WTC11 (cell line): ENCODE measurements around the gene LIMS2.

Experiments
- CBFB ChIP-seq: sonication (generic); formaldehyde crosslinking; IDR thresholded peaks from 2 replicates; pipeline ENCODE4 v1.8.1; 2022; ENCODE audit warnings: mild to moderate bottlenecking, low read depth, missing genetic modification reagents
- JUN ChIP-seq: sonication (generic); formaldehyde crosslinking; IDR thresholded peaks from 2 replicates; pipeline ENCODE4 v1.8.0; 2023; ENCODE audit warnings: mild to moderate bottlenecking, missing genetic modification reagents
- NFATC4 ChIP-seq: fragments of 250-450 bp; sonication (Bioruptor Pico); IDR thresholded peaks from 2 replicates; pipeline ENCODE4 v1.9.0; 2021; ENCODE audit warnings: mild to moderate bottlenecking
- NFYB ChIP-seq: sonication (generic); formaldehyde crosslinking; conservative IDR thresholded peaks from 2 replicates; pipeline ENCODE4 v1.8.0; 2022; ENCODE audit warnings: low read depth, missing genetic modification reagents
- SP1 ChIP-seq: sonication (generic); formaldehyde crosslinking; conservative IDR thresholded peaks from 2 replicates; pipeline ENCODE4 v1.8.1; 2022; ENCODE audit warnings: missing genetic modification reagents
- TF ChIP-seq, protein P1 (sequence below): fragments of 200-600 bp; IDR thresholded peaks from 2 replicates; pipeline ENCODE4 v1.8.0; 2022; ENCODE audit warnings: antibody characterized with exemption
- TF ChIP-seq, protein P2 (sequence below): sonication (generic); formaldehyde crosslinking; IDR thresholded peaks from 2 replicates; pipeline ENCODE4 v1.8.0; 2022; ENCODE audit warnings: mild to moderate bottlenecking, missing genetic modification reagents
- TF ChIP-seq, protein P3 (sequence below): fragments of 250-450 bp; sonication (Bioruptor Pico); IDR thresholded peaks from 2 replicates; pipeline ENCODE4 v1.9.0; 2021; ENCODE audit warnings: mild to moderate bottlenecking

DNA sequence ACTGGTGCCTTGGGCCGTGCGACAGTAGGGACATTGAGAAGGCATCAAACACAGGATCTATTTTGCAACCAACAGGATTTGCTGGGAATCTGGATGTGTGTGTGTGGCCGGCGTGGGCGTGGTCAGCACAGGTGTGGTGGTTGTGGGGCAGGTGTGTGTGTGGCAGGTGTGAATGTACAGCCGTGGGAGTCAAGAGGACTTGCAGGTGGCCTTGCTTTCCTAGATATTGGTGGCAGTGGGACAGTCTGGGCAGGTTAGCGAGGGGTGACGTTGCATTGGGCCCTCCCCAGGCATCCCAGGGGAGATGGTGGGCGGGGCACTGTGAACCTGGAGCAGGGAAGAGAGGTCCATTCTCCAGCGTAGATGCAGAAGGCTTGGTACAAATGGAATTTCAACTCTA lies 3.2 kb upstream of the LIMS2 start:
- TF ChIP-seq SP1 (CRISPR knock-in tag) (no peak), JUN (no peak), NFYB (no peak), NFATC4 (no peak), CBFB (CRISPR knock-in tag) (no peak)
- TF ChIP-seq, protein P1, sequence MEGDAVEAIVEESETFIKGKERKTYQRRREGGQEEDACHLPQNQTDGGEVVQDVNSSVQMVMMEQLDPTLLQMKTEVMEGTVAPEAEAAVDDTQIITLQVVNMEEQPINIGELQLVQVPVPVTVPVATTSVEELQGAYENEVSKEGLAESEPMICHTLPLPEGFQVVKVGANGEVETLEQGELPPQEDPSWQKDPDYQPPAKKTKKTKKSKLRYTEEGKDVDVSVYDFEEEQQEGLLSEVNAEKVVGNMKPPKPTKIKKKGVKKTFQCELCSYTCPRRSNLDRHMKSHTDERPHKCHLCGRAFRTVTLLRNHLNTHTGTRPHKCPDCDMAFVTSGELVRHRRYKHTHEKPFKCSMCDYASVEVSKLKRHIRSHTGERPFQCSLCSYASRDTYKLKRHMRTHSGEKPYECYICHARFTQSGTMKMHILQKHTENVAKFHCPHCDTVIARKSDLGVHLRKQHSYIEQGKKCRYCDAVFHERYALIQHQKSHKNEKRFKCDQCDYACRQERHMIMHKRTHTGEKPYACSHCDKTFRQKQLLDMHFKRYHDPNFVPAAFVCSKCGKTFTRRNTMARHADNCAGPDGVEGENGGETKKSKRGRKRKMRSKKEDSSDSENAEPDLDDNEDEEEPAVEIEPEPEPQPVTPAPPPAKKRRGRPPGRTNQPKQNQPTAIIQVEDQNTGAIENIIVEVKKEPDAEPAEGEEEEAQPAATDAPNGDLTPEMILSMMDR = no peak
- TF ChIP-seq, protein P2, sequence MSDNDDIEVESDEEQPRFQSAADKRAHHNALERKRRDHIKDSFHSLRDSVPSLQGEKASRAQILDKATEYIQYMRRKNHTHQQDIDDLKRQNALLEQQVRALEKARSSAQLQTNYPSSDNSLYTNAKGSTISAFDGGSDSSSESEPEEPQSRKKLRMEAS = no peak
- TF ChIP-seq, protein P3, sequence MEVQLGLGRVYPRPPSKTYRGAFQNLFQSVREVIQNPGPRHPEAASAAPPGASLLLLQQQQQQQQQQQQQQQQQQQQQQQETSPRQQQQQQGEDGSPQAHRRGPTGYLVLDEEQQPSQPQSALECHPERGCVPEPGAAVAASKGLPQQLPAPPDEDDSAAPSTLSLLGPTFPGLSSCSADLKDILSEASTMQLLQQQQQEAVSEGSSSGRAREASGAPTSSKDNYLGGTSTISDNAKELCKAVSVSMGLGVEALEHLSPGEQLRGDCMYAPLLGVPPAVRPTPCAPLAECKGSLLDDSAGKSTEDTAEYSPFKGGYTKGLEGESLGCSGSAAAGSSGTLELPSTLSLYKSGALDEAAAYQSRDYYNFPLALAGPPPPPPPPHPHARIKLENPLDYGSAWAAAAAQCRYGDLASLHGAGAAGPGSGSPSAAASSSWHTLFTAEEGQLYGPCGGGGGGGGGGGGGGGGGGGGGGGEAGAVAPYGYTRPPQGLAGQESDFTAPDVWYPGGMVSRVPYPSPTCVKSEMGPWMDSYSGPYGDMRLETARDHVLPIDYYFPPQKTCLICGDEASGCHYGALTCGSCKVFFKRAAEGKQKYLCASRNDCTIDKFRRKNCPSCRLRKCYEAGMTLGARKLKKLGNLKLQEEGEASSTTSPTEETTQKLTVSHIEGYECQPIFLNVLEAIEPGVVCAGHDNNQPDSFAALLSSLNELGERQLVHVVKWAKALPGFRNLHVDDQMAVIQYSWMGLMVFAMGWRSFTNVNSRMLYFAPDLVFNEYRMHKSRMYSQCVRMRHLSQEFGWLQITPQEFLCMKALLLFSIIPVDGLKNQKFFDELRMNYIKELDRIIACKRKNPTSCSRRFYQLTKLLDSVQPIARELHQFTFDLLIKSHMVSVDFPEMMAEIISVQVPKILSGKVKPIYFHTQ = no peak
